GM21825 (cell line): ENCODE results near the gene DKKL1.
A peak's percentile ranks its signal among the peaks of the same experiment; 100 is the strongest.
"Not testable (repeated sequence)": the region's sequence is repeated elsewhere in the genome, so short reads cannot be mapped to it uniquely, and the experiment has no call there.

Experiments used
- ATAC-seq: cut with Tn5 transposase; IDR thresholded peaks from one replicate; pipeline ENCODE4 v1.9.1; 2021; ENCODE audit warnings: mild to moderate bottlenecking, moderate library complexity; ENCODE audit not compliant: unreplicated experiment

The DKKL1 gene

DNA sequence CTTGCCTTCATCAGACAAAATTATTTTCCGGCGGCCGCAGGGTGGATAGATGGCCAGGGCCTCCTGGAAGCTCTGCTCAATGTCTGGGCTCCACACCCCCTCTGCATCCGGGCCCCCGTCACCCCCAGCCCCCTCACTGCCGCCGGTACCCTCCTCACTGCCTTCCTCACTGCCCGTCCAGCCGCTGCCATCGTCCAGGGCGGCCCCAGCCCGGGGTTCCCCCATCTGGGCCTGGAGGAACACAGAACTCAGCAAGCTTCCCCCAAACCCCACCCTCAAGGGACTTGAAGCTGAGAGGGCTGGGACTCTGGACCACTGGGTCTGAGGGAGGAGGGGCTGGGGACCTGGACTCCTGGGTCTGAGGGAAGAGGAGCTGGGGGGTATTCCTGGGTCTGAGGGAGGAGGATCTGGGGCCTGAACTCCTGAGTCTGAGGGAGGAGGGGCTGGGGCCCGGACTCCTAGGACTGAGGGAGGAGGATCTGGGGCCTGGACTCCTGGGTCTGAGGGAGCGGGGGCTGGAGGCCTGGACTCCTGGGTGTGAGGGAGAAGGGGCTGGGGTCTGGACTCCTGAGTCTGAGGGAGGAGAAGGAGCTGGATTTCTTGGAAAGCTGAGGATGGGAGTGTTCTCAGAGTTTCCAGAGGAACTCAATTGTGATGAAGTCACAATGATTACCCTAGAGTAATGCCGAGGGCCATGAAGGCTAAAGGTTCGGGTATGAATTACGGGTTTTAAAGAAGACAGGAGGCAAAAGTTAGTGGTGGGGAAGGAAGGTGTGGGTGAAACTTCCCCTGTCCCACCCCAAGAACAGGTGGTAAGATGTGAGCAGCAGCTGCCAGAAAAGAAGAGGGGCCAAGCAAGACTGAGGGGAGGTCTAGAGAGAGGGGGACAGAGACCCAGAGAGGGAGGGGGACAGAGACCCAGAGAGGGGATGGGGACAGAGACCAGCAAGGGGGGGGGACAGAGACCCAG, 3.5 kb upstream of the DKKL1 start:
- ATAC-seq, result no peak

DNA sequence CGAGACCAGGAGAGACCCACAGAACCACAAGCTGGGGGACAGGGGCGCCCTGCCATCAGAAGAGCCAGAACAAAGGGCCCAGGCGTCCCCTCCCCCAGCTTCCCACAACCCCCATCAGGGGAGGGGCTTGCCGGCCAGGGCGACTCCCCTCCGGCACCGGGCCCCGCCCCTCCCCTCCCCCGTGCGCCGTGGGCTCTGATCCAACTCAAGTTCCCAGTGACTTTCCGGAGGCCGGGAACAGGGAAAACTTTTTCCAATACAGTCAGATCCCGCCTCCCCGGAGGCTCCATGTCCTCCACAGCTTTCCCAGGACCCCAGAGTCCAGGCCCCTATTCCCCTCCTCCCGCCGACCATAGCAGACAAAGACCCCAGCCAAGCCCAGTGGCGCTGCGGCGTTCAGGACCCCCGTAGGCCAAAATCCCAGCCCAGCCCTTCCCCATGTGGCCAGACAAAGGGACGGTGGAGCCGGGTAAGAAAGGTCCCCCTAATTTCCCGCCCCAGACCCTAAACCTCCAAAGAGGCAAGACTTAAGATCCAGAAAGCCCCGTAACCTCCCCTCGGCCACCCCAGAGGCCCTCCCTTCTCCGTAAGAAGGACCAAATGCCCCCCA, 2.1 kb upstream of the DKKL1 start:
- ATAC-seq, result no peak

DNA sequence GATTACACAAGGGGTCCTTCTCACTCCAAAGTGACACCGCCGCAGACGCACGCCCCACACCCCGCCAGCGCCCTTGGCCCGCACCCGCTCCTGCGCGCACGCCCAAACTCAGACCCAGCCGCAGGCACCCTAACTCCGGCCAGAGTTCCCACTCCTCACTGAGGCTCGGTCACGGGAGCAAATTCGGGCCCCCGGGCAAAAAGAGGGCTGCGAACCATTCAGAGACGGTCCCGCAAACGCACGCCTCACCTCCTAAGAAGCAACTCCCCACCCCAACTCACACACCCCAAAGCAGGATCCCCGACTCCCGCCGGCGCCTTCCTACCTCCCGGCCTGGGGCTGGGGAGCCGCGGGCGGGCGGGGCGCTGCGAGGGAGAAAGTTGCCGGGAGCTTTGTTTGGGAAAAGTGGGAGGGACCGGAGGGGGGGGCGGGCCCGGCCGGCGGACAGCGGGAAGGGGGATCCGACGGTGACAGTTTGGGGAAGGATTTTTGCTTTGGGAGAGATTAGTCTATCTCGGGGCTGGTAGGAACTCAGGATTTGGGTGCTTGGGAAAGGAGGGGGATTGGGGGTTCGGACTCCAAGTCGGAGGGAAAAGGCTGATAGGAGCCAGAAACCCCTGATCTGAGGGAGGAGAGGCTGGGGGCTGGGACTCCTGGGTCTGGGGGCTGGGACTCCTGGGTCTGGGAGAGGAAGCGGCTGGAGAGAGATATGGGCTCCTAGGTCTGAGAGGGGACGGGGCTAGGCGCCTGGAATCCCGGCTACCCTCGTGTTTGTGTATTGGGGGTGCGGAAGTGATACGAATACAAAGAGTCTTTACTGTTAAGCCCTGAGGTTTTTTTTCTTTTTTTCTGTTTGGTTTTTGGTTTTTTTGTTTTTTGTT, 1.4 kb upstream of the DKKL1 start, which contains the start of gene TEAD2:
Gene TEAD2 (minus strand): TSS at position 369 of the 881 bp plus-strand sequence. CDS start 2,341 bp downstream, outside the sequence.
- no peak for ATAC-seq

DNA sequence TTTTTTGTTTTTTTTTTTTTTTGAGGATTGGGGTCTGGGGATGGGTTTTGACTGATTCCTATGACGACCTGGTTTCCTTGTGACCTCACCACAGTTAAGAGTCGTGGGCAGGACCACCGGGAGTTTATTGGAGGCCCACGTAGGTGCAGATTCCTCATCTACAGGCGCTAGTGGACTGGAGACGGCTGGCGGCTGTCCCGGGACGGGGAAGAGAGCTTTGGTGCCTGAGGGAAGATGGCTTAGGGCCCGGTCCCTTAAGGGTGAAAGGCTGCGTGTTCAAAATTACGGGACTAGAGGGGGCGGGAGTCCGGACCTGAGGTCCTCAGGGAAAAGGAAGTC, 779 bp upstream of the DKKL1 start:
- ATAC-seq, result no peak

DNA sequence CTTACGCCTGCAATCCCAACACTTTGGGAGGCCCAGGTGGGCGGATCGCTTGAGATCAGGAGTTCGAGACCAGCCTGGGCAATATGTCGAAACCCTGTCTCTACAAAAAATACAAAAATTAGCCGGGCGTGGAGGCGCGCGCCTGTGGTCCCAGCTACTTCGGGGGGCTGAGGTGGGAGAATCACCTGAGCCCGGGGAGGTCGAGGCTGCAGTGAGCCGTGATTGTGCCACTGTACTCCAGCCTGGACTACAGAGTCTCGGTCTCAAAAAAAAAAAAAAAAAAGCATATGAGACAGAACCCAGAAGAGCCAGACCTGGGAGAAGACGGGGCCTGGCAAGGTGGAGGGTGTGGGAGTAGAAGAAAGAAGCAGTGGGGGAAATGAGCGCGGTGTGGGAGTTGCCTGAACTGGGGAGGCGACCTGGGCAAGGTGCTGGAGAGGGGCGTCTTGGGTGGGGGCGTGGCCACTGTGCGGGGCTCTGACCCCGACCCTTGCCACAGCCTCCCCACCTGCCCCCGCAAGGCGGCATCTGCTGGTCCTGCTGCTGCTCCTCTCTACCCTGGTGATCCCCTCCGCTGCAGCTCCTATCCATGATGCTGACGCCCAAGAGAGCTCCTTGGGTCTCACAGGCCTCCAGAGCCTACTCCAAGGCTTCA, 533 bp downstream of the DKKL1 start:
- ATAC-seq, result no peak

DNA sequence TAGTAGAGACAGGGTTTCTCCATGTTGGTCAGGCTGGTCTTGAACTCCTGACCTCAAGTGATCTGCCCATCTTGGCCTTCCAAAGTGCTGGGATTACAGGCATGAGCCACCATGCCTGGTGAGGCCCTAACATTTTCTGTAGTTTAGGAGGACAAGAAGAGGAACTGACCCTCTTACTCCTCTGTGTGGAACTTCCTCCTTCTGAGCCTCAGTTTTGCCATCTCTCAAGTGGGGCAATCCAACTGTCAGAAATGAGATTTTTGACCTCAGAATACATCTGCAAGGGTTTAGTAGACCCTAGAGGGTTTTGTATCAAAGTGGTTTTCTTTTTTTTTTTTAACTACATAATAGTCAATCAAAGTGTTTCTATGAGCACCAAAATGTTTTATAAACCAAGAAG, 2.4 kb downstream of the DKKL1 start:
- ATAC-seq, result no peak

DNA sequence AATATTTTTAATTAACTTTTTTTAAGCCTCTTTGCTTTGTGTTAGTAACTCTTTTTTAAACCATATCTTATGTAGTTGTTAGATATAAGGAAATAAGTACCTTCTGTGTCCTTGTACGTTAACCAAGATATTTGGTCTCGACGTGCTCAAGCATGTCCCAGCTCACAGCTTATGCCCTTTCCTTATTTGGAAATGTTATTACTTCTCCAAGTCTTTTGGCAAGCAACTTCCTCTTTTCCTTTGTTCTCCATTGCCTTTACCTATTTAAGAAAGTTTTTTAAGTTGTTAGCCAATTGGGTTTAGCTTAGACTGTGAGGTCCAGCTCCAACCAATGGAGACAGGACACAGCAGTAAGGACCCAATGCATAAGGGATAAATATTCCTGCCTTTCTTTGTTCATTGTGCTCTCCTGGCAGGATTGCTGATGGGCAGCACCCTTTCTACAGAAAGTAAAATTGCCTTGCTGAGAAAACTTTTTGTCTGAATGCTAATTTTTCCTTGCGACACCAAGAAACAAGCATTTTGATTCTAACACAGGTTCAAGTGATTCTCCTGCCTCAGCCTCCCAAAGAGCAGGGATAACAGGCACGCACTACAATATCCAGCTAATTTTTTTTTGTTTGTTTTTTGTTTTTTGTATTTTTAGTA, 5.2 kb downstream of the DKKL1 start:
- no peak for ATAC-seq

DNA sequence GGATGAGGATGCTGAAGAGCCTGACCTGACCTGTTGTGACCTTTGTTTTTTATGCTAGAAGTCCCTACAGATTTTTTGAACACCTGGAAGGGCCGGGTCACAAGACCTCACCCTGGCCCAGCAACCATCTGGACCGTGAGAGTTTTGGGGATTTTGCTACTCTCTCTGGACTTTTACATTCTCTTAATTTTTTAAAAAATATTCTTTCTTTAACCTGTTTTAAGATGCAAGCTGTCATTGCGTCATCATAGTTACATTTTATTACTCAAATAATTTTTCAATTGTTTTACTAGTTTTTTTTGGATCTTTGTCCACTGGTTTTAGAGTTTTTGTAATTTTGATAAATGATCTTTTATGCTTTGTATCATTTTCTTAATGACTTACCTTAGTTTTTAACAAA, 7.5 kb downstream of the DKKL1 start:
- ATAC-seq, result no peak

DNA sequence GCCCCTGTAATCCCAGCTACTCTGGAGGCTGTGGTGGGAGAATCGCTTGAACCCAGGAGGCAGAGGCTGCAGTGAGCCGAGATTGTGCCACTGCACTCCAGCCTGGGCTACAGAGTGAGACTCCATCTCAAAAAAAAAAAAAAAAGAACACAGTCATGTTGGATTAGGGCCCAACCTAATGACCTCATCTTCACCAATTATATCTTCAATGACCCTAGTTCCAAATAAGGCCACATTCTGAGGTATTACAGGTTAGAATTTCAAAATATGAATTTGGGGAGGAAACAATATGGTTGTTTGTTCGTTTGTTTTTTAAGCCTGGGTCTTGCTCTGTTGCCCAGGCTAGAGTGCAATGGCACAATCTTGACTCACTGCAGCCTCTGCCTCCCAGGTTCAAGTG, 9.5 kb downstream of the DKKL1 start:
- ATAC-seq, result not testable (repeated sequence)

DNA sequence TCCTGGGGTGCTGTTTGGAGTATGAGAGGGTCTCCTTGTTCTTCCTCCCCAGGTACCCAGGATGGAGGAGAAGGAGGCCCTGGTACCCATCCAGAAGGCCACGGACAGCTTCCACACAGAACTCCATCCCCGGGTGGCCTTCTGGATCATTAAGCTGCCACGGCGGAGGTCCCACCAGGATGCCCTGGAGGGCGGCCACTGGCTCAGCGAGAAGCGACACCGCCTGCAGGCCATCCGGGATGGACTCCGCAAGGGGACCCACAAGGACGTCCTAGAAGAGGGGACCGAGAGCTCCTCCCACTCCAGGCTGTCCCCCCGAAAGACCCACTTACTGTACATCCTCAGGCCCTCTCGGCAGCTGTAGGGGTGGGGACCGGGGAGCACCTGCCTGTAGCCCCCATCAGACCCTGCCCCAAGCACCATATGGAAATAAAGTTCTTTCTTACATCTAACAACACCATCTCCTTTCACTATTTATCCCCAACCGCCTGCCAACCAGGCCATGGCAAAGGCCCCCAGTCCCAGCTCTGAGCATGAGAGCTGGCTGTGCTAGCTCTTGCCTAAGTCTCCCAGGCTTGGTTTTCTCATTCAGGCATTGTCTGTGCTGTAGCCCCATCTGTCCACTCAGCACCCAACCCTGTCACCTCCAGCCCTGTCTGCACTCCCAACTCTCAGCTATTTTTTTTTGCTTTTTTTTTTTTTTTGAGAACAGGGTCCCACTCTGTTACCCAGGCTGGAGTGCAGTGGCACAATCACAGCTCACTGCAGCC, 11.2 kb downstream of the DKKL1 start:
- ATAC-seq, result no peak

DNA sequence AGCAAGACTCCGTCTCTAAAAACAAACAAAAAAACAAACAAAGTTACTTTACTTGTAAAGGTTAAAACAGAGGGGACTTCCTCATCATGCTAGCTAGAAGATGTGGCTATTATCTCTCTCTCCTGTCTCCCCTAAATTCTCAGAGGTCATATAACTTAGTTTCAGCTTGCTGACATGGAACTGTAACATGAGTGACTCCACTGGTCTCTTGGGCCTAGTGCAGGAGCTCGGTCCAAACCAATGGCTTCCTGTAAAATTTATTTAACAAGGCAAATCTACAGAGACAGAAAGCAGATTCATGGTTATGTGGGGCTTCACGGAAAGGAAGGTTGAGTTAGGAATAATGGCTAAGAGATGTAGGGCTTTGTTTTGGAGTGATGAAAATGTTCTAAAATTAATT, 14.8 kb downstream of the DKKL1 start:
- ATAC-seq, result no peak

DNA sequence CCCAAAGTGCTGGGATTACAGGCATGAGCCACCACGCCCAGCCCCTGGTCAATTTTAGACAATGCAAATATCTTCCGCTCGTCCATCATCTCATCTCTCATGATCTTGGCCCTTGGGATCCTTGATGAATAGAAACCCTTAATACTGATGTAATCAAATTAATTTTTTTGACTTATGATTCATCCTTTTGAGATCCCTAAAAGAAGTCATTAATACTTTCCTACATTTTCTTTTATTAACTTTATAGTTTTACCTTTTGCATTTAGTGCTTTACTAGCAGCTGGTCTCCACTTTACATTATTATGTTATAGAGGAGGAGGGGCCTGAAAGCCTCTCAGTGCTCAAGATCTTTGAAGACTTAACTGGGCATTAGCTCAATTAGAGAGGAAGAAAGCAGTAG, 16.7 kb downstream of the DKKL1 start:
- no peak for ATAC-seq

DNA sequence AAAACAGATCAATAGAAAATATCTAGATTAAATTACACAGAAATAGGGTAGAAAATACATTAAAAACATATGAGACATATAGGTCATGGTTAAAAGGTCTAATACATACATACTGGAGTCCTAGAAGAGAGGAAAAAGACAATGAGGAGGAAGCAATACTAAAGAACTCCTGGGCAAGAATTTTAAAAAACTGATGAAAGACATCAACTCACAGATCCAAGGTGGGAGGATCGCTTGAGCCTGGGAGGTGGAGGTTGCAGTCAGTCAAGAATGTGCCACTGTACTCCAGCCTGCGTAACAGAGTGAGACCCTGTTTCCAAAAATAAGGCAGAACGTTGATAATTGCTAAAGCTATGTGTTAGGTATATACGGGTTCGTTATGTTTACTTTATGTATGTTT, 19.0 kb downstream of the DKKL1 start:
- no peak for ATAC-seq

DNA sequence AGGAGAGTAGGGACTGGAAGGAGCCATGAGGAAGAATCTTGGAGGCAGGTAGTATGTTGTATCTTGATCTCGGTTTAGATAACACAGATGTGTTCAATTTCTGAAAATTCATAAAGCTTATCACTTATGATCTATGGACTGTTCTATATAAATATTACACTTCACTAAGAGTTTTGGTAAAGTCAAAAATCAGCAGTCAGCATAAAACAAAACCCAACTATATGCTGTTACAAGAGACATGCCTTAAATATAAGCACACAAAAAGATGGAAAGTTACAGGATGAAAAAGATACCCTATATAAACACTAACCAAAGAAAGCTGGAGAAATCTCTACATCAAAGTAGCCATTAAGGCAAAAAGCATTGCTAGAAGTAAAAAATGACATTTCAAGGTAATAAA, 19.9 kb downstream of the DKKL1 start:
- ATAC-seq, result no peak

DNA sequence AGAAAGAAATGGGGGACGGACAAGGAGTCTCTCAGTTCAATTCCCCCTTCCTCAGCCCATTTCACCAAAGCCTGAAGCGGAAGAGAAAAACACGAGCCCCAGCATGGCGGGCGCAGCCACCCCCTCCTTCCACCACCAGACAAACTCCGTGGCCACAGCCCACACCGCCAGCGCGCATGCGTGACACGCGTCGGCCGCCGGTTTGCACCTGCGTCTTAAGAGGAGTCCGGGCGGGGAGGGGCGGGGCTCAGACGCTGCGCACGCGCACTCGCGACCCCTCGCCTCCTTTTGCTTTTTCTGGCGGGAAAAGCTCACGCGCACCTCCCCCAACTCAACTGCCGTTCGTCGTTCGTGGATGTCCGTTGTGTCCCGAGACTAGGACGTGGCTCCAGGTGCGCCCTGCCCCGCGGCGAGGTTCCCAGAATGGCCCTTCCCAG, 24.3 kb downstream of the DKKL1 start, which contains the start of gene KASH5:
Gene KASH5 (plus strand): TSS at position 314 of the 437 bp plus-strand sequence. CDS start 2,635 bp downstream, outside the sequence.
- peak; percentile 49 for ATAC-seq

DNA sequence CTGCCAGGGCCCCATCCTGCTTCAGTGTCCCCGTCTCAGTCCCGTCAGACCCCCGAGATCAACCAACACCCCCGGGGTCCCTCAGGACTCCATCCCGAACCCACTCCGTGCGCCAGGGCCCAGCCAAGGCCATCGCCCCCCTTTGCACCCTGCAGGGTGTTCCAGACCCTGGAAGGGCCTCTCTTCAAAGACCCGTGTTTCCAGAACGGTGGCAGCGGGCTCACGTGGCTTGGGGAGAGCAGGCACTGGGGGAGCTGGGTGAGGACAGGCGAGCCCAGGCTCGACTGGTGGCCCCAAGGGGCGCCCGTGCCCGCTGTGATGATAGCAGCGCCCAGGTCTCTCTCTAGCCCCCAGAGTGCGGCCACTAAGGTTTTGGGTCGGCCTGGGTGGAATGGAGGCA, 25.7 kb downstream of the DKKL1 start:
- ATAC-seq, result no peak

DNA sequence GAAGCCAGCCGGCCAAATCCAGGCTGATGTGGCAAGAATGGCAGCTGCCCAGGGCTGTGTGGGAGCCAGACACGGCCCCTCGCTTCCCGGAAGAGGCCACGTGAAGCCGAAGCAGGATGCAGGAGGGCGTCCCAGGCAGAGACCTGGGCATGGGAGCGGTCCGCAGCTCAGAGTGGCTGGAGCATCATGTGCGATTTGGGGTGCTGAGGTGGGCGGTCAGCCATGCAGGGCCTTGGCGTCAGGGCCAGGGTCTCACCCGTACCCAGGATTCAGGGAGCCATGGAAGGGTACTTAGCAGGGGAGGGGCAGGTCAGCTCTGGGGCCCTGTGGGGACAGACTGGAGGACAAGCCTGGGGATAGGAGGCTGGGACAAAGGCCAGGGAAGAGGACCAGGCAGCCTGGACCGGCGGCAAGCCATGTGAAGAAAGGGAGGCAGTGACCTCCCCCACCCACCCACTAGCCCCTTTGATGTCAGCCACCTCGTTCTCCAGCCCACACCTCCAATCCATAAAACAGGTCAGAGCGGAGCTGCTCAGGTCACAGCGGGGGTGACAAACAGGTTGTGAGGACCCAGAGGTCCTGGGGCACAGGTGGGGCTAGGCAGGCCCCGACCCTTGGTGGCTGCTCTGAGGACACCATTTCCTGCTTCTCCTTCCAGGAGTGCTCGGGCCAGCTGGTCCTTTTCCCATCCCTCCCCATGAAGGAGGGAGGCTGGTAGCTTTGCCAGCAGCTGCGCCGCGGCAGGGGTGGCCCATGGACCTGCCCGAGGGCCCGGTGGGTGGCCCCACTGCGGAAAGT, 26.7 kb downstream of the DKKL1 start:
- no peak for ATAC-seq

DNA sequence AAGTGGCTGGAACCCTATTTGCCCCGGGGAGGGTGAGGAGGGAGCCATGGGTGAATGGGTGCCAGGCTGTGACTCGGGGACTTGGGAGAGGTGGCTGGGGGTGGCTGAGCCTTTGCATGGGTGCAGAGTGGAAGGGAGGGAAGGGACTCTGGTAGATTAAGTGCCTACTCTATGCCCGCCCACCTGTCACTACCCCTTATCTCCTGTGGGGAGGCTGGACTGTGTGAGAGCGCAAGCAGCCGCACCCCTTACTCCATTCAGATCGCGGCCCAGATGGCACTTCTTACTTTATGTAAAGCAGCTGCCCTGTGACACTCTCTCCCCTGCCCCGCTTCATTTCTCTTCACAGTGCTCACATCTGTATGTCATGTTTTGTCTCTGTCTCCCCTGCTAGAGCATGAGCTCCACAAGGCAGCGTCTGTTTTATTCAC, 27.3 kb downstream of the DKKL1 start:
- ATAC-seq, result no peak
